ENCODE results near the gene NAT14. TPM values are rescaled to one million over a fixed set of nuclear protein-coding genes. Genes with fewer than 3 reads are reported as not detected.
"Not testable (repeated sequence)": the region's sequence is repeated elsewhere in the genome, so short reads cannot be mapped to it uniquely, and the experiment has no call there.

NAT14 gene
- total RNA-seq, 2 experiments from 2014 or later, result 11.7 TPM

- no peak overlapping the region for H3K4me3 Mint-ChIP-seq
- H3K4me1 Mint-ChIP-seq, result peaks cover 11% of the 10 kb centered on the region
- ChIA-PET POLR2A (interaction anchor here (0.5 kb wide), 1 partner anchor 107 kb away, joined by 3 read pairs; no protein-coding TSS in a partner anchor), CTCF (interaction anchor here (0.5 kb wide), 1 partner anchor 571 kb away, joined by 4 read pairs; no protein-coding TSS in a partner anchor)
- H3K27ac Mint-ChIP-seq, result no peak overlapping the region
- no peaks in the 10 kb centered on the region for H3K36me3 Mint-ChIP-seq (ENCODE audit: low read depth)
- peaks cover 49% of the 10 kb centered on the region for H3K27me3 Mint-ChIP-seq
- H3K9me3 Mint-ChIP-seq, result no peaks in the 10 kb centered on the region
- no peak for DNase-seq
Observed at GRCh38 chr19:55446060-55446459, 38.9 kb upstream of the NAT14 start.

GRCh38 chr19:55447421-55448174 is 37.4 kb upstream of the NAT14 start:
- Mint-ChIP-seq H3K4me1 (peaks cover 2% of the 10 kb centered on the region), H3K27me3 (peaks cover 46% of the 10 kb centered on the region), H3K36me3 (ENCODE audit: low read depth) (no peaks in the 10 kb centered on the region), H3K9me3 (no peaks in the 10 kb centered on the region), H3K27ac (no peak overlapping the region), H3K4me3 (no peak overlapping the region)
- ChIA-PET CTCF (no interaction called here), POLR2A (no interaction called here)
- DNase-seq, result no peak

- CTCF ChIA-PET; H3K4me3 Mint-ChIP-seq; H3K36me3 Mint-ChIP-seq (ENCODE audit: low read depth); H3K4me1 Mint-ChIP-seq; H3K27ac Mint-ChIP-seq; DNase-seq; H3K9me3 Mint-ChIP-seq; POLR2A ChIA-PET: not testable (repeated sequence)
- peaks cover 41% of the 10 kb centered on the region for H3K27me3 Mint-ChIP-seq
Observed at GRCh38 chr19:55448175-55448490, 36.9 kb upstream of the NAT14 start.

- H3K27me3 Mint-ChIP-seq, result peaks cover 35% of the 10 kb centered on the region
- CTCF ChIA-PET, result interaction anchor here (1.4 kb wide), 1 partner anchor 54 kb away, joined by 4 read pairs; no protein-coding TSS in a partner anchor
- H3K36me3 Mint-ChIP-seq (ENCODE audit: low read depth), result peaks cover 3% of the 10 kb centered on the region
- no peaks in the 10 kb centered on the region for H3K9me3 Mint-ChIP-seq
- H3K27ac Mint-ChIP-seq, result no peak overlapping the region
- no peak for DNase-seq
- peaks cover 6% of the 10 kb centered on the region for H3K4me1 Mint-ChIP-seq
- POLR2A ChIA-PET, result no interaction called here
- no peak overlapping the region for H3K4me3 Mint-ChIP-seq
Observed at GRCh38 chr19:55449469-55449868, 35.5 kb upstream of the NAT14 start.

- DNase-seq, result no peak
- ChIA-PET CTCF (interaction anchor here (0.6 to 0.8 kb wide), 3 partner anchors 128 to 347 kb away, joined by 4 to 6 read pairs (median 4); no protein-coding TSS in a partner anchor), POLR2A (no interaction called here)
- Mint-ChIP-seq H3K9me3 (no peaks in the 10 kb centered on the region), H3K27ac (no peak overlapping the region), H3K36me3 (ENCODE audit: low read depth) (peaks cover 6% of the 10 kb centered on the region), H3K4me1 (peaks cover 9% of the 10 kb centered on the region), H3K27me3 (peaks cover 26% of the 10 kb centered on the region), H3K4me3 (no peak overlapping the region)
Observed at GRCh38 chr19:55451163-55451964, 33.6 kb upstream of the NAT14 start.

GRCh38 chr19:55451965-55452748 is 32.8 kb upstream of the NAT14 start:
- Mint-ChIP-seq H3K9me3 (no peaks in the 10 kb centered on the region), H3K4me1 (peaks cover 9% of the 10 kb centered on the region), H3K27me3 (peaks cover 26% of the 10 kb centered on the region), H3K4me3 (no peak overlapping the region), H3K27ac (no peak overlapping the region), H3K36me3 (ENCODE audit: low read depth) (peaks cover 6% of the 10 kb centered on the region)
- POLR2A ChIA-PET, result no interaction called here
- no peak for DNase-seq
- CTCF ChIA-PET, result interaction anchor here (0.7 to 2.0 kb wide), 3 partner anchors 16 to 348 kb away, joined by 4 to 11 read pairs (median 4); no protein-coding TSS in a partner anchor

GRCh38 chr19:55452749-55453346 is 32.1 kb upstream of the NAT14 start:
- CTCF ChIA-PET, result interaction anchor here (0.5 to 2.0 kb wide), 8 partner anchors 9 to 292 kb away, joined by 3 to 11 read pairs (median 4); partner anchors contain the start of gene ISOC2
- DNase-seq, result peak; percentile 43

GRCh38 chr19:55453511-55454260 is 31.3 kb upstream of the NAT14 start:
- H3K4me1 Mint-ChIP-seq, result peaks cover 9% of the 10 kb centered on the region
- H3K27me3 Mint-ChIP-seq, result peaks cover 26% of the 10 kb centered on the region
- ChIA-PET POLR2A (no interaction called here), CTCF (interaction anchor here (0.5 to 2.0 kb wide), 10 partner anchors 8 to 312 kb away, joined by 3 to 11 read pairs (median 4); partner anchors contain the start of gene ISOC2)
- no peak overlapping the region for H3K4me3 Mint-ChIP-seq
- peak overlapping the region; percentile 11 for H3K27ac Mint-ChIP-seq
- DNase-seq, result no peak
- no peaks in the 10 kb centered on the region for H3K9me3 Mint-ChIP-seq
- peaks cover 6% of the 10 kb centered on the region for H3K36me3 Mint-ChIP-seq (ENCODE audit: low read depth)

More at GRCh38 chr19:55452749-55453346, 32.1 kb upstream of the NAT14 start:
- Mint-ChIP-seq H3K27ac (no peak overlapping the region), H3K36me3 (ENCODE audit: low read depth) (peaks cover 6% of the 10 kb centered on the region), H3K4me3 (no peak overlapping the region), H3K27me3 (peaks cover 26% of the 10 kb centered on the region), H3K9me3 (no peaks in the 10 kb centered on the region), H3K4me1 (peaks cover 9% of the 10 kb centered on the region)
- POLR2A ChIA-PET, result no interaction called here

GRCh38 chr19:55454787-55455243 is 30.2 kb upstream of the NAT14 start:
- Mint-ChIP-seq H3K4me1 (peaks cover 9% of the 10 kb centered on the region), H3K4me3 (no peak overlapping the region), H3K9me3 (no peaks in the 10 kb centered on the region), H3K27me3 (peaks cover 25% of the 10 kb centered on the region), H3K27ac (no peak overlapping the region), H3K36me3 (ENCODE audit: low read depth) (peaks cover 6% of the 10 kb centered on the region)
- DNase-seq, result peak; percentile 63
- ChIA-PET POLR2A (no interaction called here), CTCF (interaction anchor here (0.5 to 0.6 kb wide), 2 partner anchors 23 to 31 kb away, joined by 3 to 5 read pairs; no protein-coding TSS in a partner anchor)

- H3K4me3 Mint-ChIP-seq, result no peak overlapping the region
- ChIA-PET POLR2A (no interaction called here), CTCF (interaction anchor here (0.5 to 0.6 kb wide), 2 partner anchors 22 to 32 kb away, joined by 3 to 5 read pairs; no protein-coding TSS in a partner anchor)
- DNase-seq, result no peak
- H3K4me1 Mint-ChIP-seq, result peaks cover 16% of the 10 kb centered on the region
- no peak overlapping the region for H3K27ac Mint-ChIP-seq
- H3K36me3 Mint-ChIP-seq (ENCODE audit: low read depth), result peaks cover 6% of the 10 kb centered on the region
- H3K9me3 Mint-ChIP-seq, result no peaks in the 10 kb centered on the region
- peaks cover 20% of the 10 kb centered on the region for H3K27me3 Mint-ChIP-seq
Observed at GRCh38 chr19:55455576-55456235, 29.3 kb upstream of the NAT14 start.

GRCh38 chr19:55456347-55456746 is 28.6 kb upstream of the NAT14 start:
- peaks cover 20% of the 10 kb centered on the region for H3K4me1 Mint-ChIP-seq
- H3K27me3 Mint-ChIP-seq, result peaks cover 16% of the 10 kb centered on the region
- no peak overlapping the region for H3K4me3 Mint-ChIP-seq
- DNase-seq, result no peak
- ChIA-PET POLR2A (no interaction called here), CTCF (no interaction called here)
- H3K27ac Mint-ChIP-seq, result no peak overlapping the region
- peaks cover 6% of the 10 kb centered on the region for H3K36me3 Mint-ChIP-seq (ENCODE audit: low read depth)
- H3K9me3 Mint-ChIP-seq, result no peaks in the 10 kb centered on the region

Data from activated CD4-positive, alpha-beta T cell treated with anti-CD3 and anti-CD28 coated beads, Interleukin-2, amount 10 ng/mL, durations not matched to agents 7 days and 5 days (primary cell).